PC-3 (cell line): ENCODE measurements around the gene CAPN1. TPM values are rescaled to one million over a fixed set of nuclear protein-coding genes. Genes with fewer than 3 reads are reported as not detected.

ENCODE experiments used
- ATAC-seq: fragments of 200-7000 bp; cut with Tn5 transposase; 2 replicates; pipeline ENCODE4 v1.9.1; 2020; ENCODE audit warnings: mild to moderate bottlenecking, moderate library complexity
- BruUV-seq: library from RNA; stranded (reverse); fragments of 400-500 nt; replicated peaks from 2 replicates; lab custom pipeline; 2021; lab: Mats Ljungman, UMichigan
- CTCF ChIA-PET: fragments of 300-600 bp; sonication (Branson Sonifier 250); formaldehyde crosslinking; loops from one replicate; lab custom pipeline; 2022; ENCODE audit warnings: antibody characterized with exemption; lab: Charles Lee
- POLR2A ChIA-PET: fragments of 300-600 bp; sonication (Branson Sonifier 250); formaldehyde crosslinking; loops from one replicate; lab custom pipeline; 2022; ENCODE audit warnings: antibody characterized with exemption; ENCODE audit not compliant: unreplicated experiment; lab: Charles Lee
- DNase-seq: peaks from one replicate; pipeline ENCODE4 v3.0.0-alpha.2; 2015
- H2AFZ ChIP-seq: fragments of 300-600 bp; sonication (generic); 2 replicates; pipeline ENCODE4 v1.6.0; 2016; ENCODE audit warnings: antibody characterized with exemption, low read length
- H3F3A ChIP-seq: fragments of 300-600 bp; sonication (generic); one replicate; pipeline ENCODE4 v1.6.0; 2017; ENCODE audit warnings: antibody characterized with exemption, low read length, control low read depth, mild to moderate bottlenecking; ENCODE audit not compliant: unreplicated experiment
- H3K27ac ChIP-seq: fragments of 300-600 bp; sonication (generic); 2 replicates; pipeline ENCODE4 v1.5.1; 2016; ENCODE audit warnings: mild to moderate bottlenecking, low read length
- H3K27me3 ChIP-seq: fragments of 300-600 bp; sonication (generic); 2 replicates; pipeline ENCODE4 v1.6.1; 2016; ENCODE audit warnings: low read length, mixed read lengths
- H3K36me3 ChIP-seq: fragments of 300-600 bp; sonication (generic); 2 replicates; pipeline ENCODE4 v1.6.1; 2016; ENCODE audit warnings: low read depth, mixed run types, low read length, mixed read lengths
- H3K4me1 ChIP-seq: fragments of 300-600 bp; sonication (generic); 2 replicates; pipeline ENCODE4 v1.5.1; 2016; ENCODE audit warnings: low read length; ENCODE audit not compliant: insufficient read depth
- H3K4me2 ChIP-seq: fragments of 300-600 bp; sonication (generic); 2 replicates; pipeline ENCODE4 v1.6.0; 2016; ENCODE audit warnings: low read length
- H3K4me3 ChIP-seq: fragments of 300-600 bp; sonication (generic); 2 replicates; pipeline ENCODE4 v1.5.1; 2016; ENCODE audit warnings: mild to moderate bottlenecking, low read length, mixed read lengths
- H3K79me2 ChIP-seq: fragments of 300-600 bp; sonication (generic); 2 replicates; pipeline ENCODE4 v1.6.1; 2017; ENCODE audit warnings: low read length, mixed read lengths
- H3K9ac ChIP-seq: fragments of 300-600 bp; sonication (generic); 2 replicates; pipeline ENCODE4 v1.6.0; 2016; ENCODE audit warnings: mild to moderate bottlenecking, low read length
- H3K9me2 ChIP-seq: fragments of 300-600 bp; sonication (generic); replicated peaks from 2 replicates; pipeline ENCODE4 v1.6.1; 2016; ENCODE audit warnings: mixed run types, low read length, mixed read lengths
- H3K9me3 ChIP-seq: fragments of 300-600 bp; sonication (generic); 2 replicates; pipeline ENCODE4 v1.6.1; 2016; ENCODE audit warnings: low read length, mixed read lengths
- H4K20me1 ChIP-seq: fragments of 300-600 bp; sonication (generic); 2 replicates; pipeline ENCODE4 v1.6.1; 2016; ENCODE audit warnings: low read length, mixed read lengths
- CTCF ChIP-seq: fragments of 300-600 bp; sonication (generic); conservative IDR thresholded peaks from 2 replicates; pipeline ENCODE4 v1.5.1; 2017; ENCODE audit warnings: antibody characterized with exemption, low read depth, mild to moderate bottlenecking, low read length
- EZH2 ChIP-seq: fragments of 300-600 bp; sonication (generic); IDR thresholded peaks from one replicate; pipeline ENCODE4 v1.6.1; 2017; ENCODE audit warnings: antibody characterized with exemption, mild to moderate bottlenecking, low read length; ENCODE audit not compliant: unreplicated experiment
- EZH2phosphoT487 ChIP-seq: fragments of 300-600 bp; sonication (generic); IDR thresholded peaks from 2 replicates; pipeline ENCODE4 v1.6.1; 2018; ENCODE audit warnings: mild to moderate bottlenecking, antibody characterized with exemption, low read length, borderline replicate concordance
- intact Hi-C: fragments of 100-400 bp; cut with micrococcal nuclease; formaldehyde crosslinking; loops from 2 replicates; pipeline ENCODE4 v1.9.0; 2023
- total RNA-seq: library from RNA; depleted of rRNA; stranded (reverse); fragments of >200 nt; gene quantifications from 2 replicates; pipeline ENCODE4 v1.2.3, GENCODE V29; 2014

The CAPN1 gene
- total RNA-seq, 1 experiment from 2014 or later = 307 TPM

GRCh38 chr11:65159012-65159411 lies 22.7 kb upstream of the CAPN1 start:
- intact Hi-C loops = no loop called here

GRCh38 chr11:65160643-65161042 lies 21.1 kb upstream of the CAPN1 start:
- Histone ChIP-seq H3K4me3 (no peak overlapping the region), H3K36me3 (no peaks in the 10 kb centered on the region), H3K79me2 (no peaks in the 10 kb centered on the region), H3K27me3 (no peaks in the 10 kb centered on the region), H3K9me3 (no peaks in the 10 kb centered on the region), H2AFZ (no peak overlapping the region), H4K20me1 (no peaks in the 10 kb centered on the region), H3K4me2 (no peak overlapping the region), H3K9me2 (no peaks in the 10 kb centered on the region), H3K27ac (no peak overlapping the region), H3K4me1 (peaks cover 2% of the 10 kb centered on the region; the same call in 1 of the 2 replicates), H3F3A (no peaks in the 10 kb centered on the region), H3K9ac (no peak overlapping the region)
- TF ChIP-seq EZH2 = no peak
- no peak for TF ChIP-seq EZH2phosphoT487
- no peak for TF ChIP-seq CTCF
- no TSS peak for BruUV-seq
- intact Hi-C loops = no loop called here
- DNase-seq = no peak
- CTCF ChIA-PET = no interaction called here
- POLR2A ChIA-PET = no interaction called here
- ATAC-seq = no peak

More at GRCh38 chr11:65159012-65159411, 22.7 kb upstream of the CAPN1 start:
- DNase-seq = no peak
- H3K36me3 ChIP-seq = no peaks in the 10 kb centered on the region
- no peaks in the 10 kb centered on the region for H3K9me3 ChIP-seq
- no peak overlapping the region for H2AFZ ChIP-seq
- TF ChIP-seq CTCF (no peak), EZH2 (no peak), EZH2phosphoT487 (no peak)
- POLR2A ChIA-PET = no interaction called here
- CTCF ChIA-PET = no interaction called here
- H3K9me2 ChIP-seq = no peaks in the 10 kb centered on the region
- no peak overlapping the region for H3K4me2 ChIP-seq
- no TSS peak for BruUV-seq
- H3K27me3 ChIP-seq = no peaks in the 10 kb centered on the region
- no peaks in the 10 kb centered on the region for H3F3A ChIP-seq
- ATAC-seq = no peak
- H3K4me1 ChIP-seq = no peaks in the 10 kb centered on the region
- H3K9ac ChIP-seq = no peak overlapping the region
- no peaks in the 10 kb centered on the region for H3K79me2 ChIP-seq
- H3K4me3 ChIP-seq = no peak overlapping the region
- no peak overlapping the region for H3K27ac ChIP-seq
- H4K20me1 ChIP-seq = no peaks in the 10 kb centered on the region

- ChIA-PET CTCF (no interaction called here), POLR2A (interaction anchor here (0.5 to 0.6 kb wide), 3 partner anchors 24 to 345 kb away, joined by 3 to 9 read pairs (median 3); no protein-coding TSS in a partner anchor)
- Histone ChIP-seq H3K79me2 (no peaks in the 10 kb centered on the region), H3K9me2 (no peaks in the 10 kb centered on the region), H4K20me1 (no peaks in the 10 kb centered on the region), H3K36me3 (no peaks in the 10 kb centered on the region), H3K4me1 (peaks cover 7% of the 10 kb centered on the region; the same call in 1 of the 2 replicates), H3K4me3 (no peak overlapping the region), H2AFZ (no peak overlapping the region), H3F3A (no peaks in the 10 kb centered on the region), H3K9ac (no peak overlapping the region), H3K9me3 (no peaks in the 10 kb centered on the region), H3K4me2 (no peak overlapping the region), H3K27me3 (no peaks in the 10 kb centered on the region), H3K27ac (no peak overlapping the region)
- no TSS peak for BruUV-seq
- no peak for DNase-seq
- no peak for ATAC-seq
- no peak for TF ChIP-seq EZH2
- TF ChIP-seq EZH2phosphoT487 = no peak
- TF ChIP-seq CTCF = no peak
- intact Hi-C loops = no loop called here
Observed at GRCh38 chr11:65163684-65164083, 18.0 kb upstream of the CAPN1 start.
